ENCODE data around the gene CLDN25.

GRCh38 chr11:113818426-113818825, 38.8 kb downstream of the CLDN25 start:
- TF ChIP-seq, protein P1, sequence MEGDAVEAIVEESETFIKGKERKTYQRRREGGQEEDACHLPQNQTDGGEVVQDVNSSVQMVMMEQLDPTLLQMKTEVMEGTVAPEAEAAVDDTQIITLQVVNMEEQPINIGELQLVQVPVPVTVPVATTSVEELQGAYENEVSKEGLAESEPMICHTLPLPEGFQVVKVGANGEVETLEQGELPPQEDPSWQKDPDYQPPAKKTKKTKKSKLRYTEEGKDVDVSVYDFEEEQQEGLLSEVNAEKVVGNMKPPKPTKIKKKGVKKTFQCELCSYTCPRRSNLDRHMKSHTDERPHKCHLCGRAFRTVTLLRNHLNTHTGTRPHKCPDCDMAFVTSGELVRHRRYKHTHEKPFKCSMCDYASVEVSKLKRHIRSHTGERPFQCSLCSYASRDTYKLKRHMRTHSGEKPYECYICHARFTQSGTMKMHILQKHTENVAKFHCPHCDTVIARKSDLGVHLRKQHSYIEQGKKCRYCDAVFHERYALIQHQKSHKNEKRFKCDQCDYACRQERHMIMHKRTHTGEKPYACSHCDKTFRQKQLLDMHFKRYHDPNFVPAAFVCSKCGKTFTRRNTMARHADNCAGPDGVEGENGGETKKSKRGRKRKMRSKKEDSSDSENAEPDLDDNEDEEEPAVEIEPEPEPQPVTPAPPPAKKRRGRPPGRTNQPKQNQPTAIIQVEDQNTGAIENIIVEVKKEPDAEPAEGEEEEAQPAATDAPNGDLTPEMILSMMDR (conservative IDR thresholded peaks at IDR 0.05 in 1 of 2, IDR thresholded peaks at IDR 0.05 in 1 of 2; ENCODE audit: extremely low read depth in 1 of 2, insufficient read depth in 1 of 2, low read depth in 1 of 2, low read length in 2 of 2) = no peak
- no peak for TF ChIP-seq EZH2 (IDR thresholded peaks at IDR 0.05; ENCODE audit: borderline replicate concordance, low read length)
